H1 (cell line): ENCODE data around the gene HIVEP3. TPM values are rescaled to one million over a fixed set of nuclear protein-coding genes. Genes with fewer than 3 reads are reported as not detected.

ENCODE experiments used
- CTCF ChIA-PET: fragments of 300-600 bp; sonication (Branson Sonifier 250); formaldehyde crosslinking; loops from one replicate; lab custom pipeline; 2021; ENCODE audit not compliant: partially characterized antibody; lab: Charles Lee
- POLR2A ChIA-PET: fragments of 300-600 bp; sonication (Branson Sonifier 250); formaldehyde crosslinking; loops from one replicate; lab custom pipeline; 2021; ENCODE audit warnings: inconsistent platforms; ENCODE audit not compliant: partially characterized antibody; lab: Charles Lee
- DNase-seq, 2 experiments: peaks; one replicate each; pipeline versions ENCODE4 v3.0.0 to v3.0.0-alpha.2; 2010 to 2022; ENCODE audit warnings: low spot score in 2 of 2, low read depth in 1 of 2, mixed read lengths in 1 of 2
- FAIRE-seq: peaks from 2 replicates; lab custom pipeline; 2011; peaks lifted over from hg19 to GRCh38; lab: Jason Lieb, UNC
- H2AFZ ChIP-seq: 2 replicates; pipeline ENCODE4 v1.8.1; 2012; ENCODE audit warnings: low read length, inconsistent platforms
- H2AK5ac ChIP-seq: 2 replicates; pipeline ENCODE4 v1.6.1; 2013; ENCODE audit warnings: low read depth, low read length
- H2BK120ac ChIP-seq: replicated peaks from 2 replicates; pipeline ENCODE3; 2013; ENCODE audit warnings: low read depth, low read length, inconsistent platforms
- H2BK12ac ChIP-seq: 2 replicates; pipeline ENCODE4 v1.6.1; 2013; ENCODE audit warnings: low read depth, low read length
- H2BK15ac ChIP-seq: 2 replicates; pipeline ENCODE4 v1.6.1; 2013; ENCODE audit warnings: low read length
- H2BK20ac ChIP-seq: 2 replicates; pipeline ENCODE4 v1.6.1; 2013; ENCODE audit warnings: low read length
- H2BK5ac ChIP-seq: 2 replicates; pipeline ENCODE4 v1.6.1; 2013; ENCODE audit warnings: low read depth, low read length
- H3K14ac ChIP-seq: 2 replicates; pipeline ENCODE4 v1.6.1; 2013; ENCODE audit warnings: inconsistent platforms; ENCODE audit not compliant: insufficient read length
- H3K18ac ChIP-seq: 2 replicates; pipeline ENCODE4 v1.6.1; 2013; ENCODE audit warnings: low read length; ENCODE audit errors: extremely low read depth
- H3K23ac ChIP-seq: 2 replicates; pipeline ENCODE4 v1.6.1; 2013; ENCODE audit warnings: inconsistent platforms; ENCODE audit not compliant: insufficient read length
- H3K23me2 ChIP-seq: 2 replicates; pipeline ENCODE4 v1.6.1; 2013; ENCODE audit warnings: low read depth, low read length
- H3K27ac ChIP-seq: 2 replicates; pipeline ENCODE4 v1.6.1; 2011; ENCODE audit warnings: low read depth, low read length, inconsistent platforms
- H3K27me3 ChIP-seq, 4 experiments: replicated peaks in 1 of 4; 1 replicate in 1 of 4; 2 replicates in 3 of 4; pipeline versions ENCODE4 v1.6.1 to v1.8.1; 2011 to 2013; ENCODE audit warnings: low read length in 3 of 4, mild to moderate bottlenecking in 3 of 4, inconsistent platforms in 2 of 4, mixed read lengths in 2 of 4, moderate library complexity in 1 of 4; ENCODE audit not compliant: control insufficient read depth in 3 of 4, insufficient read depth in 3 of 4; ENCODE audit errors: extremely low read depth in 1 of 4
- H3K36me3 ChIP-seq, 4 experiments: 2 replicates each; pipeline versions ENCODE4 v1.6.1 to v1.8.1; 2011 to 2013; ENCODE audit warnings: mild to moderate bottlenecking in 4 of 4, low read length in 3 of 4, moderate library complexity in 2 of 4, control low read depth in 1 of 4, inconsistent platforms in 1 of 4; ENCODE audit not compliant: insufficient read depth in 4 of 4, control insufficient read depth in 2 of 4
- H3K4ac ChIP-seq: replicated peaks from 2 replicates; pipeline ENCODE3; 2013; ENCODE audit warnings: low read length, low read depth, mixed read lengths, inconsistent platforms; ENCODE audit not compliant: insufficient read length
- H3K4me1 ChIP-seq, 4 experiments: replicated peaks in 1 of 4; 1 replicate in 1 of 4; 2 replicates in 3 of 4; pipeline versions ENCODE4 v1.6.1 to v1.8.1; 2011 to 2013; ENCODE audit warnings: low read length in 3 of 4, inconsistent platforms in 2 of 4, mixed read lengths in 1 of 4; ENCODE audit not compliant: insufficient read depth in 4 of 4, control insufficient read depth in 3 of 4
- H3K4me2 ChIP-seq, 2 experiments: 2 replicates each; pipeline versions ENCODE4 v1.6.1 to v1.8.1; 2011 to 2013; ENCODE audit warnings: low read depth in 2 of 2, low read length in 2 of 2, control low read depth in 1 of 2, inconsistent platforms in 1 of 2, mild to moderate bottlenecking in 1 of 2; ENCODE audit not compliant: insufficient read depth in 1 of 2
- H3K4me3 ChIP-seq, 4 experiments: fragments of 200-600, 300-600 bp in 1 of 4; sonication (generic), shearing (Covaris generic), sonication (Bioruptor Twin) in 1 of 4; 2 replicates each; pipeline versions ENCODE4 v1.5.1 to v1.8.1; 2011 to 2016; ENCODE audit warnings: low read length in 4 of 4, low read depth in 3 of 4, control low read depth in 2 of 4, inconsistent platforms in 2 of 4, mild to moderate bottlenecking in 2 of 4, mixed read lengths in 1 of 4, moderate library complexity in 1 of 4; ENCODE audit not compliant: insufficient read depth in 2 of 4; ENCODE audit errors: extremely low read depth in 1 of 4
- H3K56ac ChIP-seq: replicated peaks from 2 replicates; pipeline ENCODE3; 2013; ENCODE audit warnings: low read depth, mild to moderate bottlenecking, mixed read lengths, low read length, inconsistent platforms; ENCODE audit not compliant: insufficient read length
- H3K79me1 ChIP-seq: 2 replicates; pipeline ENCODE4 v1.6.1; 2013; ENCODE audit warnings: low read depth, low read length, control low read depth
- H3K79me2 ChIP-seq, 2 experiments: 2 replicates each; pipeline versions ENCODE4 v1.6.1 to v1.8.1; 2012 to 2013; ENCODE audit warnings: low read length in 2 of 2, mild to moderate bottlenecking in 2 of 2, inconsistent platforms in 1 of 2; ENCODE audit not compliant: insufficient read depth in 2 of 2, control insufficient read depth in 1 of 2
- H3K9ac ChIP-seq, 4 experiments: replicated peaks in 1 of 4; 1 replicate in 1 of 4; 2 replicates in 3 of 4; pipeline versions ENCODE4 v1.6.1 to v1.8.1; 2011 to 2013; ENCODE audit warnings: low read depth in 3 of 4, low read length in 3 of 4, control low read depth in 2 of 4, mild to moderate bottlenecking in 2 of 4, moderate library complexity in 2 of 4, inconsistent platforms in 1 of 4; ENCODE audit errors: extremely low read depth in 1 of 4
- H3K9me3 ChIP-seq, 2 experiments: 2 replicates each; pipeline versions ENCODE4 v1.6.1 to v1.8.1; 2012 to 2013; ENCODE audit warnings: mild to moderate bottlenecking in 2 of 2, moderate library complexity in 2 of 2, control low read depth in 1 of 2, inconsistent platforms in 1 of 2, low read depth in 1 of 2, low read length in 1 of 2, mixed read lengths in 1 of 2; ENCODE audit not compliant: insufficient read depth in 2 of 2
- H4K20me1 ChIP-seq, 2 experiments: replicated peaks in 1 of 2; 2 replicates each; pipeline versions ENCODE3 to v1.8.1; 2011 to 2013; ENCODE audit warnings: inconsistent platforms in 2 of 2, low read length in 2 of 2, mild to moderate bottlenecking in 1 of 2; ENCODE audit not compliant: insufficient read depth in 2 of 2, control insufficient read depth in 1 of 2
- H4K5ac ChIP-seq: 2 replicates; pipeline ENCODE4 v1.6.1; 2013; ENCODE audit warnings: low read length, low read depth, mixed read lengths, inconsistent platforms; ENCODE audit not compliant: insufficient read length
- H4K8ac ChIP-seq: 2 replicates; pipeline ENCODE4 v1.8.0; 2013; ENCODE audit warnings: mild to moderate bottlenecking, moderate library complexity, low read length, inconsistent platforms; ENCODE audit not compliant: insufficient read depth; ENCODE audit errors: extremely low read depth
- H4K91ac ChIP-seq: replicated peaks from 2 replicates; pipeline ENCODE3; 2013; ENCODE audit warnings: low read length, mixed read lengths, inconsistent platforms; ENCODE audit not compliant: insufficient read length
- BRCA1 ChIP-seq: IDR thresholded peaks from 2 replicates; pipeline ENCODE4 v1.6.1; 2012; ENCODE audit warnings: low read depth, low read length, improper control_type of control experiment
- CHD1 ChIP-seq: IDR thresholded peaks from 2 replicates; pipeline ENCODE4 v1.6.1; 2012; ENCODE audit warnings: low read depth, low read length, improper control_type of control experiment
- JUND ChIP-seq: IDR thresholded peaks from 2 replicates; pipeline ENCODE4 v1.6.1; 2011; ENCODE audit warnings: mild to moderate bottlenecking, improper control_type of control experiment, low read length
- PHF8 ChIP-seq: fragments of 200-600 bp; sonication (generic); conservative IDR thresholded peaks from 2 replicates; pipeline ENCODE4 v1.7.1; 2012; ENCODE audit warnings: low read depth, mild to moderate bottlenecking, inconsistent platforms, low read length, moderate library complexity
- POLR2A ChIP-seq, 2 experiments: IDR thresholded peaks; 1 replicate in 1 of 2; 2 replicates in 1 of 2; pipeline ENCODE4 v1.6.1; 2011; ENCODE audit warnings: low read depth in 2 of 2, low read length in 2 of 2, mild to moderate bottlenecking in 2 of 2; ENCODE audit errors: control extremely low read depth in 1 of 2
- POLR2AphosphoS5 ChIP-seq: IDR thresholded peaks from 2 replicates; pipeline ENCODE4 v1.6.1; 2011; ENCODE audit warnings: low read depth, low read length
- SAP30 ChIP-seq: fragments of 300-600 bp; sonication (generic); IDR thresholded peaks from 2 replicates; pipeline ENCODE4 v1.7.1; 2012; ENCODE audit warnings: low read length, moderate library complexity, mild to moderate bottlenecking, inconsistent platforms; ENCODE audit not compliant: insufficient read depth, insufficient replicate concordance
- SP2 ChIP-seq: IDR thresholded peaks from 2 replicates; pipeline ENCODE4 v1.6.1; 2012; ENCODE audit warnings: mild to moderate bottlenecking, low read length, inconsistent platforms
- WGBS, 2 experiments: shearing (Covaris generic) in 1 of 2; methylation state at CpG; one replicate each; pipeline versions ENCODE4 v1.1.6 to v1.1.7; 2013 to 2015; ENCODE audit warnings: low lambda C conversion rate in 2 of 2, mixed read lengths in 2 of 2, inconsistent platforms in 1 of 2, low coverage in 1 of 2, missing lambda C conversion rate in 1 of 2; ENCODE audit not compliant: insufficient replicate concordance in 2 of 2, insufficient coverage in 1 of 2, insufficient read length in 1 of 2; ENCODE audit errors: extremely low coverage in 1 of 2, missing lambda C conversion rate in 1 of 2; 5-methylcytosine and 5-hydroxymethylcytosine counted together
- polyA plus RNA-seq, 7 experiments: library from polyadenylated mRNA; depleted of rRNA in 3 of 7; stranded (reverse) in 5 of 7; unstranded in 2 of 7; fragments of >200 nt in 5 of 7; fragments of 200-250 nt in 2 of 7; gene quantifications; 1 replicate in 5 of 7; 2 replicates in 1 of 7; 4 replicates in 1 of 7; pipeline versions ENCODE4 v1.2.1 to v1.2.3, GENCODE V29; 2011 to 2013; ENCODE audit warnings: missing spikeins in 2 of 7, mixed read lengths in 2 of 7
- total RNA-seq: library from RNA; stranded (reverse); fragmentation: NEBNext Ultra II Directional; extraction: Animal tissue kit (Norgen Biotek cat#: 25700); gene quantifications from 2 replicates; pipeline ENCODE4 v1.2.1, GENCODE V29; 2021

The HIVEP3 gene
- total and polyA plus RNA-seq, 2 of the 8 experiments (the other 6 are each of a cell fraction or from before 2014, with no cell fraction given): 0.24 to 0.69 TPM

GRCh38 chr1:41530411-41530810 lies 388.3 kb downstream of the HIVEP3 start:
- Histone ChIP-seq H4K5ac (no peak overlapping the region), H3K27me3 (no peaks in the 10 kb centered on the region), H4K20me1 (peaks cover 0 to 6% of the 10 kb centered on the region in 2 experiments), H3K4me1 (no peaks in the 10 kb centered on the region), H3K79me2 (no peaks in the 10 kb centered on the region), H3K36me3 (no peaks in the 10 kb centered on the region), H2BK20ac (no peak overlapping the region), H3K4me3 (no peak overlapping the region), H3K56ac (no peak overlapping the region), H3K79me1 (no peaks in the 10 kb centered on the region), H4K91ac (no peak overlapping the region), H3K23ac (no peak overlapping the region), H3K9ac (no peak overlapping the region), H3K27ac (no peak overlapping the region), H3K23me2 (peaks cover 38% of the 10 kb centered on the region; the same call in 1 of the 2 replicates), H2BK5ac (no peak overlapping the region), H2AFZ (no peak overlapping the region), H3K9me3 (peaks cover 9 to 10% of the 10 kb centered on the region in 2 experiments; a peak in 2 of 4 replicates), H3K18ac (no peak overlapping the region), H2BK12ac (no peak overlapping the region), H3K4ac (no peak overlapping the region), H4K8ac (no peak overlapping the region), H3K14ac (no peak overlapping the region), H2BK15ac (no peak overlapping the region), H2AK5ac (no peak overlapping the region), H3K4me2 (no peak overlapping the region), H2BK120ac (no peak overlapping the region)
- DNase-seq (no peak), FAIRE-seq (no peak)
- 85% methylated on average over 5 of the region's 5 CpGs; no CpG with 5 or more reads in 1 of the 2 experiments for WGBS, 2 experiments
- TF ChIP-seq SAP30: no peak
- no peak for TF ChIP-seq POLR2AphosphoS5
- no peak for TF ChIP-seq CHD1
- TF ChIP-seq SP2: no peak
- TF ChIP-seq PHF8: no peak
- no peak for TF ChIP-seq BRCA1
- no peak for TF ChIP-seq POLR2A (IDR thresholded peaks at IDR 0.05; ENCODE audit: control extremely low read depth in 1 of 2, low read depth in 2 of 2, low read length in 2 of 2)
- TF ChIP-seq JUND: no peak
- POLR2A ChIA-PET: no interaction called here
- CTCF ChIA-PET: interaction anchor here (0.6 kb wide), 1 partner anchor 13 kb away, joined by 3 read pairs; no protein-coding TSS in a partner anchor
